Measurements from ENCODE around the gene TM9SF1.
A peak's percentile ranks its signal among the peaks of the same experiment; 100 is the strongest.

Gene TM9SF1

DNA sequence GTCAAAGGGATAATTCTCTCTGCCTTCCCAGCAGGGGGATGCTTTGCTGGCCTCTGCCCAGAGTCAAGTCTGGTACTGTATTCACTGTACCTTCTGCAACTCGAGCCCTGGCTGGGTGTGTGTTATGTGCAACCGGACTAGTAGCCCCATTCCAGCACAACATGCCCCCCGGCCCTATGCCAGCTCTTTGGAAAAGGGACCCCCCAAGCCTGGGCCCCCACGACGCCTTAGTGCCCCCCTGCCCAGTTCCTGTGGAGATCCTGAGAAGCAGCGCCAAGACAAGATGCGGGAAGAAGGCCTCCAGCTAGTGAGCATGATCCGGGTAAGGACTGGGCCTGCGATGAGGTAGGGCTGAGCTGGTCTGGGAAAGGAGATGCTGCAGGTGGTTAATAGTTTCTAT, 44.7 kb downstream of the TM9SF1 start:
- no peak for DNase-seq (ENCODE audit: low read depth in 3 of 3)

DNA sequence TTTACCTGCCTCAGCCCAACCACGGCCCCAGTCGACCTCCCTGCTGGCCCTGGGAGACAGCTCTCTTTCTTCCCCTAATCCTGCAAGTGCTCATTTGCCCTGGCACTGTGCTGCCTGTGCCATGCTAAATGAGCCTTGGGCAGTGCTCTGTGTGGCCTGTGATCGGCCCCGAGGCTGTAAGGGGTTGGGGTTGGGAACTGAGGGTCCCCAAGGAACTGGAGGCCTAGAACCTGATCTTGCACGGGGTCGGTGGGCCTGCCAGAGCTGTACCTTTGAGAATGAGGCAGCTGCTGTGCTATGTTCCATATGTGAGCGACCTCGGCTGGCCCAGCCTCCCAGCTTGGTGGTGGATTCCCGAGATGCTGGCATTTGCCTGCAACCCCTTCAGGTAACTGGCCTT, 45.2 kb downstream of the TM9SF1 start:
- DNase-seq (ENCODE audit: low read depth in 3 of 3): no peak

- DNase-seq (ENCODE audit: low read depth in 3 of 3): no peak
These were observed 45.8 kb downstream of the TM9SF1 start for GRCh38 chr14:24149302-24149969.

DNA sequence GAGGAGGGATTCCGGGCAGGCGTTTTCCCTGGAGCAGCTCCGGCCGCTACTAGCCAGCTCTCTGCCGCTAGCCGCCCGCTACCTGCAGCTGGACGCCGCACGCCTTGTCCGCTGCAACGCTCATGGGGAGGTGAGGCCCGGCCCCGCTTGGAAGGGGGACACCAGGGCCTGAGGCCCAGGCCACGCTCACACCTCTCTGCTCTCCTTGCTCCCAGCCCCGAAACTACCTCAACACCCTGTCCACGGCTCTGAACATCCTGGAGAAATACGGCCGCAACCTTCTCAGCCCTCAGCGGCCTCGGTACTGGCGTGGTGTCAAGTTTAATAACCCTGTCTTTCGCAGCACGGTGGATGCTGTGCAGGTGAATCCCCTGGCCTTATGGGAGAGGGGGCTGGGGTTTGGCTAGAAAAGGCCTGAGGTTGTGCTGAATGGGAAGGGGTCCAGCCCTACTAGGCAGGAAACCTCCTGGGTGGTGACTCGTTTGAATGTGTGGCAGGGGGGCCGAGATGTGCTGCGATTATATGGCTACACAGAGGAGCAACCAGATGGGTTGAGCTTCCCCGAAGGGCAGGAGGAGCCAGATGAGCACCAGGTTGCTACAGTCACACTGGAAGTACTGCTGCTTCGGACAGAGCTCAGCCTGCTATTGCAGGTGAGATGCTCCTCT, 47.3 kb downstream of the TM9SF1 start:
- no peak for DNase-seq (ENCODE audit: low read depth in 3 of 3)

DNA sequence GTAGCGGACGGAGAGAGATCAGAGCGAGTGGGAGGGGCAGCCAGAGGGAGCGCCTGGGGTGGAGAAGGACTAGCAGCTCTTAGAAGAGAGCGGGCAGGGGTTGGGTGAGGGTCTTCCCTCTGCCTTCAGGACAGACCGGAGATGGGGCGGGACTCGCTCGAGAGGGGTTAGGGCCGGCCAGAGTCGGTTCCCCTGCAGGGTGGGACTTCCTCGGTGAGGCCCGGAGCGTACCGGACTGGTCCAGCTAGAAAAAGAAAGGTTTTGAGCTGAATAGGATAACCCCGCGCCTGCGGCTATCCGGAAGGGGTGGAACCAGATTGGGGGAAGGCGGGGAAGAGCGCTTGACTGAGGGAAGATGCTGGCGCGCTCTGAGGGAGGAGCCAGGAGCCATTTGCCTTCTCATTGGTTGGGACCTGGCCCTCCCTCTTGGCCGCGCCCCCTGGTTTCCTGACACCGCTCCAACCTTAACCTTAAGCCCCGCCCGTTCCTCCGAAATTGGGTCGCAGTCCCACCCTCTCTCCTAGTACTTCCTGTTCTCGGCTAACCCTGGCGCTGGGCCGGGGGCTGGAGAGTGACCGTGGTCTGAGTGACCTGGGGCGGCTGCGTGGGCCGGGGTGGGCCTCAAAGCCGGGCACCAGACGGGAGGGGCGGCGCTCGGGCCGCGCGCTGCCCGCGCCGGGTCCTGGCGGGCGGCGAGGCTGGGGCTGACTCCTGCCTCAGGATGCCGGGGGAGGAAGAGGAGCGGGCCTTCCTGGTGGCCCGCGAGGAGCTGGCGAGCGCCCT, 48.1 kb downstream of the TM9SF1 start, which contains the start of gene RNF31:
Gene RNF31 (plus strand): TSS at position 521 of the 783 bp plus-strand sequence. CDS start 201 bp downstream, at position 722.
- DNase-seq (ENCODE audit: low read depth in 3 of 3): peak; percentile 95 to 99 (median 96)

- peak; percentile 77 to 94 (median 78) for DNase-seq (ENCODE audit: low read depth in 3 of 3)
These were observed 48.7 kb downstream of the TM9SF1 start, which contains the start of gene PSME2 for GRCh38 chr14:24146453-24146977. Gene PSME2, minus strand, starts transcription at chr14:24146610. Its CDS starts 29 bp downstream, at chr14:24146581.

GRCh38 chr14:24145690-24146452, 49.4 kb downstream of the TM9SF1 start:
- no peak for DNase-seq (ENCODE audit: low read depth in 3 of 3)

DNA sequence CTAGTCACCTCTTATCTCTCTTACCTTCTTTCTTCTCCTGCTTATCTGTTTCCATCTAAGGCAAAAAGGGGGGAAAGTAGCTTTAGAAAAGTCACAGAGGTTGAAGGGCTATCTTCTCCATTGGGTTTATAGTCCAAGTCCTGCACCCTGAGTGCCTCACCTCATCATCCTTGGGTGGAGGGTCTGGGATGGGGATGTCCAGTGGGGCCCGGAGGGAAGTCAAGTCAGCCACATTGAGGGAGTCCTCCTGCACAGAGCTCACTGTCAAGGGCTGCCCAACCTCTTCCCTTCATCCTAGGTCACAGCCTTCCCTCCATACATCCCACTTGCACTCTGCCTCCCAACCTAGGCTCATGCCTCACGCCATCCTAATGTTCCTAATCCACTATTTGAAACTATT, 50.0 kb downstream of the TM9SF1 start:
- DNase-seq (ENCODE audit: low read depth in 3 of 3): no peak

DNA sequence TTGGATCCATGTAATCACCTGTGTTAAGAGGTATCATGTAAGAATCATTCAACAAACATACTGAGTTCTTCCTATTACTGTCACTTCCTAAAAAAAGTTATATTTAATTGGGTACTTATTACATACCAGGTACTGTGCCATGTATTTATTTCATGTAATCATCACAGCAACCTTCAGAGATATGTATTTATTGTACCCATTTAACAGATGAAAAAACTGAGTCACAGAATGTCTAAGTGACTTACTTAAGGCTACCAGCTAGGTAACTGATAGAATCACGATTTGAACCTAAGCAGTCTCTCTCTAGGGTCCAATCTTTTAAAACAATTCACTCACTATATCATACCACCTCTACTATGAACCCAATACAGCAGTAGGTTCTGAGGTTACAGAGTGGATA, 50.8 kb downstream of the TM9SF1 start:
- DNase-seq (ENCODE audit: low read depth in 3 of 3): no peak

GRCh38 chr14:24143511-24143910, 51.7 kb downstream of the TM9SF1 start:
- DNase-seq (ENCODE audit: low read depth in 3 of 3): no peak

DNA sequence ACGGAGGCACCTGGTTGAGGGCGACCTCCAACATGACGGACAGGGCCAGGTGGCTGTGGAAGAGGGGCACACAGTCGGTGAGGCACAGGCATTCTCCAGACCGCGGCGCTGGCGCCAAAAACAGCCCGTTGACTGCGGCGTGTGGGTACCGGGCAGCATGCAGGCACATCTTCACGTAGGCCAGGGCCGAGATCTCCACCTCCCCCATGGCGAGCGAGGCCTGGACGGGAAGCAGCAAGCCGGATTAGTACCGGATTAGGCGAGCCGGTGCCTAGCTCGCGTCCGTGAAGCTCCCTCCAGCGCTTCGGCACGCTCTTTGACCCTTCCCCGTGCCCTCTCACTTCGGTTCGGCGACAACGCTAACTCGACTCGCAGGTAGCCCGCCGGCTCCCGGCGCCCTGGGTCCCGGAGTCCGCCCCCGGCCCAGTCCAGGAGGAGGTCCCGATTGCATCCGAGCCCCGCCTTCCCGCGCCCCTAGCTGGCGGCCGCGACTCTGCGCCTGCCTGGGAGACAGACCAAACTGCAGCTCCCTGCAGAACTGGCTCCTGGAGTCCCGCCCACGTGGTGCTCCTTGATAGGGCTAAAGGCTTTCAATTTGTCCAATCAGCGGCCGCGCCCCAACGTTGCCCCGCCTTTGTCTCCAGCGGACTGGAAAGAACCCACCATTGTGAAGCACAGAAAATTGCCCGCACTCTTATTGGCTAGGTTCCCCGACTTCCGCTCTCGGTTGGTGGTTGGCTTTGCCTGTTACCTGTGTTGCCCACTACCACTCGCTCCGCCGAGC, 54.0 kb downstream of the TM9SF1 start, which contains the start of gene EMC9:
Gene EMC9 (minus strand): TSS at position 495 of the 784 bp plus-strand sequence. CDS start 287 bp downstream, at position 208.
- DNase-seq (ENCODE audit: low read depth in 3 of 3): peak; percentile 97 to 100 (median 100)

- peak in 1 of 3 experiments; percentile 34 for DNase-seq (ENCODE audit: low read depth in 3 of 3)
These were observed 55.8 kb downstream of the TM9SF1 start for GRCh38 chr14:24139272-24139934.

All from stimulated activated CD4-positive, alpha-beta T cell treated with anti-CD3 and anti-CD28 coated beads, TNF-alpha, amount 100 ng/mL, for 24 hours (primary cell).